Astrocyte (in vitro differentiated cells and primary cell): Measurements from ENCODE around the gene LCE1F. TPM values are rescaled to one million over a fixed set of nuclear protein-coding genes. Genes with fewer than 3 reads are reported as not detected.

Experiments
- DNase-seq: peaks from one replicate; pipeline ENCODE4 v3.0.0-alpha.2; 2010; ENCODE audit warnings: low read depth
- FAIRE-seq: peaks from 2 replicates; lab custom pipeline; 2011; peaks lifted over from hg19 to GRCh38; lab: Jason Lieb, UNC
- H2AFZ ChIP-seq: 2 replicates; pipeline ENCODE4 v1.6.0; 2012; ENCODE audit warnings: low read depth, low read length, inconsistent platforms
- H3K27ac ChIP-seq: 2 replicates; pipeline ENCODE4 v1.5.1; 2011; ENCODE audit warnings: low read depth, low read length, inconsistent platforms
- H3K27me3 ChIP-seq: 2 replicates; pipeline ENCODE4 v1.6.0; 2011; ENCODE audit warnings: low read length, inconsistent platforms; ENCODE audit not compliant: insufficient read depth
- H3K36me3 ChIP-seq: 2 replicates; pipeline ENCODE4 v1.5.1; 2011; ENCODE audit warnings: low read length, inconsistent platforms; ENCODE audit not compliant: insufficient read depth
- H3K4me1 ChIP-seq: 2 replicates; pipeline ENCODE4 v1.5.1; 2011; ENCODE audit warnings: low read length, inconsistent platforms; ENCODE audit not compliant: insufficient read depth
- H3K4me2 ChIP-seq: 2 replicates; pipeline ENCODE4 v1.6.0; 2012; ENCODE audit warnings: low read length, inconsistent platforms
- H3K4me3 ChIP-seq: 2 replicates; pipeline ENCODE4 v1.5.1; 2011; ENCODE audit warnings: low read depth, mild to moderate bottlenecking, low read length, inconsistent platforms; ENCODE audit not compliant: insufficient read depth
- H3K79me2 ChIP-seq: 2 replicates; pipeline ENCODE4 v1.6.0; 2012; ENCODE audit warnings: mild to moderate bottlenecking, low read length, inconsistent platforms; ENCODE audit not compliant: insufficient read depth
- H3K9ac ChIP-seq: 2 replicates; pipeline ENCODE4 v1.6.0; 2012; ENCODE audit warnings: mild to moderate bottlenecking, low read length, inconsistent platforms
- H3K9me3 ChIP-seq: 2 replicates; pipeline ENCODE4 v1.5.1; 2012; ENCODE audit warnings: low read depth, mild to moderate bottlenecking, low read length, inconsistent platforms; ENCODE audit not compliant: insufficient read depth
- H4K20me1 ChIP-seq: 2 replicates; pipeline ENCODE4 v1.6.0; 2012; ENCODE audit warnings: low read length, inconsistent platforms; ENCODE audit not compliant: insufficient read depth
- H3K27ac Mint-ChIP-seq: one replicate; pipeline ENCODE4 v1.8.0; 2021; ENCODE audit warnings: mild to moderate bottlenecking, mixed read lengths; ENCODE audit not compliant: unreplicated experiment
- H3K27me3 Mint-ChIP-seq: one replicate; pipeline ENCODE4 v1.8.0; 2021; ENCODE audit warnings: low read depth, mixed read lengths; ENCODE audit not compliant: unreplicated experiment
- H3K36me3 Mint-ChIP-seq: one replicate; pipeline ENCODE4 v1.8.0; 2021; ENCODE audit warnings: low read depth, mixed read lengths; ENCODE audit not compliant: unreplicated experiment
- H3K4me1 Mint-ChIP-seq: one replicate; pipeline ENCODE4 v1.8.0; 2021; ENCODE audit warnings: low read depth, mixed read lengths; ENCODE audit not compliant: unreplicated experiment
- H3K4me3 Mint-ChIP-seq: one replicate; pipeline ENCODE4 v1.8.0; 2021; ENCODE audit warnings: mild to moderate bottlenecking, moderate library complexity, mixed read lengths; ENCODE audit not compliant: unreplicated experiment
- H3K9me3 Mint-ChIP-seq: one replicate; pipeline ENCODE4 v1.8.0; 2021; ENCODE audit warnings: mild to moderate bottlenecking, mixed read lengths; ENCODE audit not compliant: unreplicated experiment
- EZH2 ChIP-seq: IDR thresholded peaks from 2 replicates; pipeline ENCODE4 v1.6.1; 2012; ENCODE audit warnings: mild to moderate bottlenecking, low read length, inconsistent platforms; ENCODE audit not compliant: insufficient read depth
- total RNA-seq: library from RNA; stranded (reverse); gene quantifications from 2 replicates; pipeline ENCODE4 v1.2.1, GENCODE V29; 2021
- TF ChIP-seq, protein P1 (sequence below): IDR thresholded peaks from 2 replicates; pipeline ENCODE4 v1.5.1; 2011; ENCODE audit warnings: low read depth, mild to moderate bottlenecking, inconsistent platforms, low read length, moderate library complexity; ENCODE audit not compliant: insufficient read depth

The LCE1F gene
- total RNA-seq, 1 donor from 2014 or later = not detected

DNA sequence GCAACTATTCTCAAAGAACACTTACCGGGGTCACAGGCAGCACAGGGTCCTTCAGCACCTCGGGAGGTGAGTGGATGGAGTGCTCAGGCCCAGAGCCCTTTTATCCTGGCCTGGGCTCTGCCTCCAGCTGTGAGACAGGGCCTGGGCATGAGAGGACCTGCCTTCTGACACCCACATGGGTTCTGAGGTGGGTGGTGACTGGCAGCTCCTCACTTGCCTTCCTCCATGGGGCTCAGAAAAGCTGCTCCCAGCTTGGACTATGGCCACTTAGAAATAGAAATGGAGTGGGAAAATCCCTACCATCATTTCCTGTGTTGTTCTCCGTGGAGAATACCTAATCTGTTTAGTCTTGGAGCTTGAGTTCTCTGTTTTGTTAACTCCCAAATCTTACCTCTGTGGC is 31.6 kb downstream of the LCE1F start, which contains the start of gene LCE1C:
LCE1C (minus strand) TSS at position 76 of the 400 bp plus-strand sequence. CDS start 1,173 bp downstream, outside the sequence.
- no peaks in the 10 kb centered on the region for H4K20me1 ChIP-seq
- Mint-ChIP-seq H3K9me3 (no peaks in the 10 kb centered on the region), H3K4me1 (no peaks in the 10 kb centered on the region), H3K36me3 (no peaks in the 10 kb centered on the region), H3K27me3 (peaks cover 5% of the 10 kb centered on the region), H3K4me3 (no peak within 1 kb of the TSS), H3K27ac (no peak within 1 kb of the TSS)
- H3K4me2 ChIP-seq = no peak within 1 kb of the TSS
- no peak within 1 kb of the TSS for H3K9ac ChIP-seq
- DNase-seq (no peak), FAIRE-seq (no peak)
- H3K4me3 ChIP-seq = no peak within 1 kb of the TSS
- TF ChIP-seq EZH2 = no peak
- TF ChIP-seq, protein P1, sequence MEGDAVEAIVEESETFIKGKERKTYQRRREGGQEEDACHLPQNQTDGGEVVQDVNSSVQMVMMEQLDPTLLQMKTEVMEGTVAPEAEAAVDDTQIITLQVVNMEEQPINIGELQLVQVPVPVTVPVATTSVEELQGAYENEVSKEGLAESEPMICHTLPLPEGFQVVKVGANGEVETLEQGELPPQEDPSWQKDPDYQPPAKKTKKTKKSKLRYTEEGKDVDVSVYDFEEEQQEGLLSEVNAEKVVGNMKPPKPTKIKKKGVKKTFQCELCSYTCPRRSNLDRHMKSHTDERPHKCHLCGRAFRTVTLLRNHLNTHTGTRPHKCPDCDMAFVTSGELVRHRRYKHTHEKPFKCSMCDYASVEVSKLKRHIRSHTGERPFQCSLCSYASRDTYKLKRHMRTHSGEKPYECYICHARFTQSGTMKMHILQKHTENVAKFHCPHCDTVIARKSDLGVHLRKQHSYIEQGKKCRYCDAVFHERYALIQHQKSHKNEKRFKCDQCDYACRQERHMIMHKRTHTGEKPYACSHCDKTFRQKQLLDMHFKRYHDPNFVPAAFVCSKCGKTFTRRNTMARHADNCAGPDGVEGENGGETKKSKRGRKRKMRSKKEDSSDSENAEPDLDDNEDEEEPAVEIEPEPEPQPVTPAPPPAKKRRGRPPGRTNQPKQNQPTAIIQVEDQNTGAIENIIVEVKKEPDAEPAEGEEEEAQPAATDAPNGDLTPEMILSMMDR = no peak
- H3K27ac ChIP-seq = no peak within 1 kb of the TSS
- H2AFZ ChIP-seq = no peak within 1 kb of the TSS
- no peaks in the 10 kb centered on the region for H3K9me3 ChIP-seq
- H3K4me1 ChIP-seq = no peaks in the 10 kb centered on the region
- H3K27me3 ChIP-seq = no peaks in the 10 kb centered on the region
- no peaks in the 10 kb centered on the region for H3K79me2 ChIP-seq
- H3K36me3 ChIP-seq = no peaks in the 10 kb centered on the region

DNA sequence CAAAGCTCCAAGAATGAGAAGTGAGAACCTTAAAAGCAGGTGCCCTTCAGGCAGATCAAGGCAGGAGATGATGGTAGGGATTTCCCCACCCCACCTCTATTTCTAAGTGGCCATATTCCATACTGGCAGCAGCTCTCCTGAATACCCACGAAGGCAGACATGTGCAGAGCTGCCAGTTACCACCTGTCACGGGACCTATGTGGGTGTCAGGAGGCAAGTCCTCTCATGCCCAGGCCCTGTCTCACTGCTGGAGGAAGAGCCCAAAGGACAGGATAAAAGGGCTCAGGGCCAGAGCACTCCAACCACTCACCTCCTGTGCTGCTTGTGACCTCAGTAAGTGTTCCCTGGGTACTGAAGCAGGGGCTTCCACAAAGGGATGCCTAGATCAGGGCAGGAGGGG is 36.1 kb downstream of the LCE1F start:
- Mint-ChIP-seq H3K4me1 (no peaks in the 10 kb centered on the region), H3K36me3 (no peaks in the 10 kb centered on the region), H3K27ac (no peak overlapping the region), H3K27me3 (peaks cover 9% of the 10 kb centered on the region), H3K9me3 (no peaks in the 10 kb centered on the region), H3K4me3 (no peak overlapping the region)
- no peak overlapping the region for H2AFZ ChIP-seq
- no peak overlapping the region for H3K27ac ChIP-seq
- no peak overlapping the region for H3K4me2 ChIP-seq
- H3K9me3 ChIP-seq = no peaks in the 10 kb centered on the region
- TF ChIP-seq, protein P1 = no peak
- TF ChIP-seq EZH2 = no peak
- DNase-seq (no peak), FAIRE-seq (no peak)
- no peaks in the 10 kb centered on the region for H4K20me1 ChIP-seq
- H3K79me2 ChIP-seq = no peaks in the 10 kb centered on the region
- H3K4me1 ChIP-seq = no peaks in the 10 kb centered on the region
- H3K27me3 ChIP-seq = no peaks in the 10 kb centered on the region
- no peaks in the 10 kb centered on the region for H3K36me3 ChIP-seq
- H3K4me3 ChIP-seq = no peak overlapping the region
- H3K9ac ChIP-seq = no peak overlapping the region

DNA sequence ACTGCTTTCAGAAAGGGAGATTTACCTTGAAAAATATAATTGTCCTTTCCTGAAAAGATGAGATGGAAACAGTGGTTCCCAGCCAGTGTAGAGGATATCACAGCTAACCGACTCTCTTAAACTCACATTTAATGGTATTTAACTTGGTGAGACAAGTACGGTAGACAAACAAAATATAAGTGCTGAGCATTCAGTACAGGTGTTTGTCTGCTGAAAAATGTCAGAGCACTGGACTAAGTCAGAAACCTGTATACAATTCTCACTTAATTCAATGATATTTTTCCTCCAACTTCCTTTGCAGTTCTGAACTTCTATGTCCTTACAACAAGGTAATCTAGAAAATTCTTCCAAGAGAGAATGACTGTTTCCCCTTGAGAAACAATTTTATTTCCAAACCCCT is 36.7 kb downstream of the LCE1F start, which contains the start of gene LCE1B:
LCE1B (plus strand) TSS at position 301 of the 400 bp plus-strand sequence. CDS start 476 bp downstream, outside the sequence.
- H3K27me3 Mint-ChIP-seq = peaks cover 9% of the 10 kb centered on the region
- no peak within 1 kb of the TSS for H3K27ac Mint-ChIP-seq

More for the DNA sequence above, 36.7 kb downstream of the LCE1F start, which contains the start of gene LCE1B:
- H3K4me2 ChIP-seq = no peak within 1 kb of the TSS
- TF ChIP-seq, protein P1 = no peak
- TF ChIP-seq EZH2 = no peak
- H3K4me1 Mint-ChIP-seq = no peaks in the 10 kb centered on the region
- H3K36me3 Mint-ChIP-seq = no peaks in the 10 kb centered on the region
- no peak within 1 kb of the TSS for H3K9ac ChIP-seq
- no peak within 1 kb of the TSS for H3K4me3 ChIP-seq
- no peak within 1 kb of the TSS for H3K27ac ChIP-seq
- no peaks in the 10 kb centered on the region for H3K36me3 ChIP-seq
- H3K4me1 ChIP-seq = no peaks in the 10 kb centered on the region
- no peaks in the 10 kb centered on the region for H3K27me3 ChIP-seq
- FAIRE-seq (no peak), DNase-seq (no peak)
- H3K9me3 Mint-ChIP-seq = no peaks in the 10 kb centered on the region
- H4K20me1 ChIP-seq = no peaks in the 10 kb centered on the region
- no peaks in the 10 kb centered on the region for H3K79me2 ChIP-seq
- H3K4me3 Mint-ChIP-seq = no peak within 1 kb of the TSS
- no peaks in the 10 kb centered on the region for H3K9me3 ChIP-seq
- H2AFZ ChIP-seq = no peak within 1 kb of the TSS
